Transverse colon (tissue), 3 donors: ENCODE data around the gene ANAPC5.

Experiments
- CTCF ChIP-seq, 5 experiments: fragments of 200-600 bp in 3 of 5; fragments of 450-650 bp in 2 of 5; sonication (generic) in 3 of 5; IDR thresholded peaks; 1 replicate in 2 of 5; 2 replicates in 3 of 5; pipeline ENCODE4 v1.5.1; 2016 to 2017; ENCODE audit warnings: antibody characterized with exemption in 5 of 5, inconsistent platforms in 3 of 5, mild to moderate bottlenecking in 2 of 5, moderate library complexity in 1 of 5
- EP300 ChIP-seq: sonication (generic); formaldehyde crosslinking; IDR thresholded peaks from one replicate; pipeline ENCODE4 v1.6.1; 2017; ENCODE audit warnings: antibody characterized with exemption, low read depth
- POLR2A ChIP-seq: fragments of 450-650 bp; IDR thresholded peaks from one replicate; pipeline ENCODE4 v1.6.1; 2016; ENCODE audit warnings: antibody characterized with exemption, mild to moderate bottlenecking, moderate library complexity

GRCh38 chr12:121325922-121326396, 26.3 kb downstream of the ANAPC5 start:
- TF ChIP-seq CTCF (IDR thresholded peaks at IDR 0.05): no peak
- TF ChIP-seq POLR2A: no peak
- no peak for TF ChIP-seq EP300
